ENCODE measurements around the gene SLX4IP.

- TF ChIP-seq, protein P1, sequence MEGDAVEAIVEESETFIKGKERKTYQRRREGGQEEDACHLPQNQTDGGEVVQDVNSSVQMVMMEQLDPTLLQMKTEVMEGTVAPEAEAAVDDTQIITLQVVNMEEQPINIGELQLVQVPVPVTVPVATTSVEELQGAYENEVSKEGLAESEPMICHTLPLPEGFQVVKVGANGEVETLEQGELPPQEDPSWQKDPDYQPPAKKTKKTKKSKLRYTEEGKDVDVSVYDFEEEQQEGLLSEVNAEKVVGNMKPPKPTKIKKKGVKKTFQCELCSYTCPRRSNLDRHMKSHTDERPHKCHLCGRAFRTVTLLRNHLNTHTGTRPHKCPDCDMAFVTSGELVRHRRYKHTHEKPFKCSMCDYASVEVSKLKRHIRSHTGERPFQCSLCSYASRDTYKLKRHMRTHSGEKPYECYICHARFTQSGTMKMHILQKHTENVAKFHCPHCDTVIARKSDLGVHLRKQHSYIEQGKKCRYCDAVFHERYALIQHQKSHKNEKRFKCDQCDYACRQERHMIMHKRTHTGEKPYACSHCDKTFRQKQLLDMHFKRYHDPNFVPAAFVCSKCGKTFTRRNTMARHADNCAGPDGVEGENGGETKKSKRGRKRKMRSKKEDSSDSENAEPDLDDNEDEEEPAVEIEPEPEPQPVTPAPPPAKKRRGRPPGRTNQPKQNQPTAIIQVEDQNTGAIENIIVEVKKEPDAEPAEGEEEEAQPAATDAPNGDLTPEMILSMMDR (conservative IDR thresholded peaks at IDR 0.05 in 1 of 2, IDR thresholded peaks at IDR 0.05 in 1 of 2; ENCODE audit: low read depth in 1 of 2, low read length in 2 of 2) = no peak
- no peak for TF ChIP-seq EZH2 (IDR thresholded peaks at IDR 0.05; ENCODE audit: low read length, missing control alignments)
Measured at GRCh38 chr20:10642856-10643559, 207.9 kb downstream of the SLX4IP start.
